DOHH2 (cell line): ENCODE data around the gene TRIM9.
A peak's percentile ranks its signal among the peaks of the same experiment; 100 is the strongest.

Experiments used
- H3F3A ChIP-seq: fragments of 200-600 bp; sonication (generic), shearing (Covaris generic); 2 replicates; pipeline ENCODE4 v1.6.0; 2016; ENCODE audit warnings: antibody characterized with exemption, mild to moderate bottlenecking; ENCODE audit not compliant: control insufficient read depth, insufficient read depth
- H3K27ac ChIP-seq: fragments of 200-600 bp; sonication (generic); 2 replicates; pipeline ENCODE4 v1.5.1; 2014; ENCODE audit warnings: low read depth, mild to moderate bottlenecking, low read length, moderate library complexity
- H3K27me3 ChIP-seq: fragments of 200-600 bp; sonication (generic); 2 replicates; pipeline ENCODE4 v1.6.1; 2014; ENCODE audit warnings: mild to moderate bottlenecking, low read length, mixed read lengths; ENCODE audit not compliant: control insufficient read depth
- H3K36me3 ChIP-seq: fragments of 200-600 bp; sonication (generic); 2 replicates; pipeline ENCODE4 v1.6.1; 2014; ENCODE audit warnings: mild to moderate bottlenecking, low read length, moderate library complexity, mixed read lengths; ENCODE audit not compliant: control insufficient read depth
- H3K4me1 ChIP-seq: fragments of 200-600 bp; sonication (generic); 2 replicates; pipeline ENCODE4 v1.6.1; 2014; ENCODE audit warnings: mild to moderate bottlenecking, low read length, mixed read lengths; ENCODE audit not compliant: control insufficient read depth
- H3K4me2 ChIP-seq: fragments of 200-600 bp; sonication (generic); 2 replicates; pipeline ENCODE4 v1.6.0; 2014; ENCODE audit warnings: mild to moderate bottlenecking, low read length, moderate library complexity
- H3K4me3 ChIP-seq: fragments of 200-600 bp; sonication (generic); 2 replicates; pipeline ENCODE4 v1.5.1; 2014; ENCODE audit warnings: mild to moderate bottlenecking, low read length, mixed read lengths
- H3K79me2 ChIP-seq: fragments of 200-600 bp; sonication (generic); 2 replicates; pipeline ENCODE4 v1.6.1; 2014; ENCODE audit warnings: mild to moderate bottlenecking, low read length, mixed read lengths; ENCODE audit not compliant: control insufficient read depth
- H3K9me2 ChIP-seq: fragments of 200-600 bp; sonication (generic); replicated peaks from 2 replicates; pipeline ENCODE4 v1.6.1; 2014; ENCODE audit warnings: mild to moderate bottlenecking, low read length, mixed read lengths; ENCODE audit not compliant: control insufficient read depth
- H3K9me3 ChIP-seq: fragments of 200-600 bp; sonication (generic); 2 replicates; pipeline ENCODE4 v1.6.1; 2014; ENCODE audit warnings: antibody characterized with exemption, low read length, mixed read lengths; ENCODE audit not compliant: control insufficient read depth, insufficient read depth
- H4K20me1 ChIP-seq: fragments of 200-600 bp; sonication (generic); 2 replicates; pipeline ENCODE4 v1.6.0; 2014; ENCODE audit warnings: low read depth, mild to moderate bottlenecking, antibody characterized with exemption, low read length, moderate library complexity; ENCODE audit not compliant: control insufficient read depth, insufficient read depth
- CTCF ChIP-seq: fragments of 200-600 bp; sonication (generic); IDR thresholded peaks from one replicate; pipeline ENCODE4 v1.5.1; 2014; ENCODE audit warnings: antibody characterized with exemption, mild to moderate bottlenecking, low read depth, low read length; ENCODE audit not compliant: poor library complexity, severe bottlenecking
- EZH2phosphoT487 ChIP-seq: fragments of 200-600 bp; sonication (generic); IDR thresholded peaks from 2 replicates; pipeline ENCODE4 v1.6.1; 2017; ENCODE audit warnings: borderline replicate concordance, mild to moderate bottlenecking, antibody characterized with exemption, low read length, moderate library complexity, mixed read lengths

Gene TRIM9

GRCh38 chr14:51024377-51024776 is 70.5 kb downstream of the TRIM9 start:
- H3K27ac ChIP-seq, result peak overlapping the region; percentile 37
- no peaks in the 10 kb centered on the region for H4K20me1 ChIP-seq
- H3K9me3 ChIP-seq, result no peaks in the 10 kb centered on the region
- 0 out of 2 replicates have a peak overlapping the region, but pooled peaks have one; percentile 6 for H3K4me2 ChIP-seq
- peaks cover 33% of the 10 kb centered on the region for H3K36me3 ChIP-seq
- no peak overlapping the region for H3K4me3 ChIP-seq
- no peaks in the 10 kb centered on the region for H3K27me3 ChIP-seq
- no peaks in the 10 kb centered on the region for H3K9me2 ChIP-seq
- peaks cover 94% of the 10 kb centered on the region for H3K4me1 ChIP-seq
- TF ChIP-seq EZH2phosphoT487 (no peak), CTCF (no peak)
- H3F3A ChIP-seq, result peaks cover 17% of the 10 kb centered on the region
- H3K79me2 ChIP-seq, result peaks cover 14% of the 10 kb centered on the region

DNA sequence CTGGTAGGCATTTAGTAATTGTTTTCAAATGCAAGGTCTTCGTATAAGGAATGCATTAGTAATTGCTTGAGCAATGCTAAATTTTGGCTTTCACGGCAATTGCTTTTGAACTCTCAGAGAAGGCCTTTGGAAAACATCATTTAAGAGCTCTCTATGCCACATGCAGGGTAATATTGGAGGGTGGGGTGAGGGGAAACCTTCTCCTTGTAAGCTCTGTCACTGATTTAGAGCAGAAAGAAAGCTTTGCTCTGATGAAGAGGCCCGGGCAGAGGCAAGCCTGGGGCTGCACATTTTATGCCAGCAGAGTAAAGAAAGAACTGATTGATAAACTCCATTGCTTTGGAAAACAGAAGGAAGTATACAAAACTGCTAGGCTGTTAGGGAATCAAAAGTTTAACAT is 70.9 kb downstream of the TRIM9 start:
- no peak for TF ChIP-seq EZH2phosphoT487
- TF ChIP-seq CTCF, result no peak
- 0 out of 2 replicates have a peak overlapping the region, but pooled peaks have one; percentile 6 for H3K4me2 ChIP-seq
- H3K36me3 ChIP-seq, result peaks cover 34% of the 10 kb centered on the region
- peak overlapping the region; percentile 37 for H3K27ac ChIP-seq
- no peaks in the 10 kb centered on the region for H4K20me1 ChIP-seq
- no peaks in the 10 kb centered on the region for H3K9me2 ChIP-seq
- H3F3A ChIP-seq, result peaks cover 17% of the 10 kb centered on the region
- peaks cover 11% of the 10 kb centered on the region for H3K79me2 ChIP-seq
- H3K4me3 ChIP-seq, result no peak overlapping the region
- peaks cover 94% of the 10 kb centered on the region for H3K4me1 ChIP-seq
- no peaks in the 10 kb centered on the region for H3K9me3 ChIP-seq
- no peaks in the 10 kb centered on the region for H3K27me3 ChIP-seq

DNA sequence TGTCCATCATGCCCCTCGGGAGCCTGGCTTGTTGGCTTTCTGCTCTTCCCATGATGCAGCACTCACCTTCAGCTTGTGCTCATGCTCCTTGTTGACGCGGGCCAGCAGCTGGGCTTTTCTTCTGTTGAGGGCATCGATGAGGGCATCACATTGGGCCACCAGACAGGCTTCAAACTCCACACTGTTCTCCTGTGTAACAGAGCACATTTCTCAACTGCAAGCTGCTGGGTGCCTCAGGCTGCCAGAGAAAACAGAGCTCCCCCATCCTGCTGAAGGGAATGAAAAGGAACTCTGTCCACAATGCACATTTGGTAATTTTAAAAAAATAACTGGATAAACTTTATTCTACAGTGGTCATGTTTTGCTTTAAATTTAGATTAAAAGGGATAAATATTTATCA is 72.1 kb downstream of the TRIM9 start:
- no peak overlapping the region for H3K4me2 ChIP-seq
- H3K9me3 ChIP-seq, result no peaks in the 10 kb centered on the region
- H3K9me2 ChIP-seq, result no peaks in the 10 kb centered on the region
- H3K27me3 ChIP-seq, result no peaks in the 10 kb centered on the region
- TF ChIP-seq CTCF (no peak), EZH2phosphoT487 (no peak)
- H3K36me3 ChIP-seq, result peaks cover 46% of the 10 kb centered on the region
- H3K79me2 ChIP-seq, result peaks cover 15% of the 10 kb centered on the region
- H3K27ac ChIP-seq, result peak overlapping the region; percentile 94
- peaks cover 94% of the 10 kb centered on the region for H3K4me1 ChIP-seq
- H3F3A ChIP-seq, result peaks cover 17% of the 10 kb centered on the region
- H3K4me3 ChIP-seq, result no peak overlapping the region
- H4K20me1 ChIP-seq, result no peaks in the 10 kb centered on the region
